Measurements from ENCODE around the gene PTPRK.

The PTPRK gene

GRCh38 chr6:128192972-128193371 lies 327.4 kb downstream of the PTPRK start:
- no peak overlapping the region for H3K4me2 ChIP-seq (ENCODE audit: low read length)
- no peak overlapping the region for H2AFZ ChIP-seq (ENCODE audit: insufficient read depth, low read length, poor library complexity)
- H3K9me3 ChIP-seq (ENCODE audit: insufficient read depth, low read depth, low read length): no peaks in the 10 kb centered on the region
- no peaks in the 10 kb centered on the region for H3K4me1 ChIP-seq (ENCODE audit: control insufficient read depth in 1 of 2, insufficient read depth in 2 of 2, low read length in 2 of 2)
- H3K27ac ChIP-seq (ENCODE audit: low read depth, low read length): no peak overlapping the region
- H2BK120ac ChIP-seq (ENCODE audit: insufficient read depth, low read length, poor library complexity): no peak overlapping the region
- WGBS (ENCODE audit: extremely low coverage, insufficient coverage, insufficient read length): no CpG with 5 or more reads among the region's 3 CpGs
- H3K79me2 ChIP-seq (ENCODE audit: control insufficient read depth, insufficient read depth, low read length, poor library complexity): no peaks in the 10 kb centered on the region
- H4K12ac ChIP-seq (ENCODE audit: low read depth, low read length): no peak overlapping the region
- no peaks in the 10 kb centered on the region for H3K79me1 ChIP-seq (ENCODE audit: low read length)
- H3K4me3 ChIP-seq (ENCODE audit: low read depth, low read length): no peak overlapping the region
- H3K4ac ChIP-seq (ENCODE audit: low read depth, low read length): no peak overlapping the region
- no peak overlapping the region for H2BK12ac ChIP-seq (ENCODE audit: low read length)
- DNase-seq: no peak
- H3K18ac ChIP-seq (ENCODE audit: low read length): no peak overlapping the region
- no peak overlapping the region for H4K91ac ChIP-seq (ENCODE audit: low read depth, low read length)
- no peak overlapping the region for H3K14ac ChIP-seq (ENCODE audit: low read length)
- H3K36me3 ChIP-seq (ENCODE audit: control insufficient read depth in 1 of 2, insufficient read depth in 2 of 2, low read length in 2 of 2): no peaks in the 10 kb centered on the region
- H3K23ac ChIP-seq (ENCODE audit: low read length): no peak overlapping the region
- H3K9ac ChIP-seq (ENCODE audit: low read length): no peak overlapping the region
- no peaks in the 10 kb centered on the region for H3K27me3 ChIP-seq (ENCODE audit: insufficient read depth, low read length)
- no peak overlapping the region for H4K8ac ChIP-seq (ENCODE audit: low read depth, low read length)
- no peak overlapping the region for H2BK5ac ChIP-seq (ENCODE audit: low read depth, low read length, poor library complexity)
- no peak overlapping the region for H2AK5ac ChIP-seq (ENCODE audit: low read length)

DNA sequence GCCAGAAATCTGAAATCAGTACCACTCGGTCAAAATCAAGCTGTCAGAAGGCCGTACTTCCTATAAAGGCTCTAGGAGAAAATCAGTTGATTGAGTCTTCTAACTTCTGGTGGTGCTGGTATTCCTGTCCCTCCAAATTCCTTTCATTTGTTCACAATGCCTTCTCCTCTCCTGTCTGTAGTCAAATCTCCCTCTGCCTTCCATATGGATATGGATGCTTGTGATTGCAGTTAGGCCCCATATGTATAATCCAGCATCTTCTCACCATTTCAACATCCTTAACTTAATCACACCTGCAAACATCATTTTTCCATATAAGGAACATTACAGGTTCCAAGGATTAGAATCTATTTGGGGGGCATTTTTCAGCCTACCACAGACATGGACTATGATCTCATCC lies 331.7 kb downstream of the PTPRK start:
- Histone ChIP-seq H3K27ac (ENCODE audit: low read depth, low read length) (no peak overlapping the region), H3K23ac (ENCODE audit: low read length) (no peak overlapping the region), H3K36me3 (ENCODE audit: control insufficient read depth in 1 of 2, insufficient read depth in 2 of 2, low read length in 2 of 2) (no peaks in the 10 kb centered on the region), H2AK5ac (ENCODE audit: low read length) (no peak overlapping the region), H4K12ac (ENCODE audit: low read depth, low read length) (no peak overlapping the region), H2BK120ac (ENCODE audit: insufficient read depth, low read length, poor library complexity) (no peak overlapping the region), H3K9ac (ENCODE audit: low read length) (no peak overlapping the region), H3K18ac (ENCODE audit: low read length) (no peak overlapping the region), H3K14ac (ENCODE audit: low read length) (no peak overlapping the region), H2BK5ac (ENCODE audit: low read depth, low read length, poor library complexity) (no peak overlapping the region), H4K8ac (ENCODE audit: low read depth, low read length) (no peak overlapping the region), H3K27me3 (ENCODE audit: insufficient read depth, low read length) (no peaks in the 10 kb centered on the region), H3K4me1 (ENCODE audit: control insufficient read depth in 1 of 2, insufficient read depth in 2 of 2, low read length in 2 of 2) (no peaks in the 10 kb centered on the region), H2BK12ac (ENCODE audit: low read length) (no peak overlapping the region), H3K4ac (ENCODE audit: low read depth, low read length) (no peak overlapping the region), H4K91ac (ENCODE audit: low read depth, low read length) (no peak overlapping the region), H2AFZ (ENCODE audit: insufficient read depth, low read length, poor library complexity) (no peak overlapping the region), H3K9me3 (ENCODE audit: insufficient read depth, low read depth, low read length) (no peaks in the 10 kb centered on the region), H3K79me2 (ENCODE audit: control insufficient read depth, insufficient read depth, low read length, poor library complexity) (no peaks in the 10 kb centered on the region), H3K79me1 (ENCODE audit: low read length) (no peaks in the 10 kb centered on the region), H3K4me2 (ENCODE audit: low read length) (no peak overlapping the region), H3K4me3 (ENCODE audit: low read depth, low read length) (no peak overlapping the region)
- WGBS (ENCODE audit: extremely low coverage, insufficient coverage, insufficient read length): no CpG with 5 or more reads among the region's 2 CpGs
- DNase-seq: no peak

DNA sequence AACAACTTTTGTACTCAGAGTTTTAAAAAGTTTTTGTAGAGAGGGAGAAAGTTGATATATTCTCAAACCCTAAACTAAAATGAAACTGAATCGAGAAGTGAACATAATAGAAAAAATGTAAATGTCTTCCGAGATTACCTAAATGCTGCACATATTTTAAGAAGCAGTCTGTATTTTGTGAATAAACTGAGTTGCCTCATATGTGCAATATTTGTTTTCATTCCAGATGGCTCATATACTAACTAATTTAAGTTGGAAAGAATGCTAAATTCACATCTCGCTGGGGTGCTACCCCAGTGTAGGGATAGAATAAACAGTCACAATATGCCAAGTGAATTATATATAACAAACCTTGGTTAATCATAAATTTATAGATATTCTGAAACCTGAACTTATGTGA lies 333.7 kb downstream of the PTPRK start:
- no peaks in the 10 kb centered on the region for H3K9me3 ChIP-seq (ENCODE audit: insufficient read depth, low read depth, low read length)
- H3K4me1 ChIP-seq (ENCODE audit: control insufficient read depth in 1 of 2, insufficient read depth in 2 of 2, low read length in 2 of 2): no peaks in the 10 kb centered on the region
- H3K36me3 ChIP-seq (ENCODE audit: control insufficient read depth in 1 of 2, insufficient read depth in 2 of 2, low read length in 2 of 2): no peaks in the 10 kb centered on the region
- H3K4ac ChIP-seq (ENCODE audit: low read depth, low read length): no peak overlapping the region
- no peak overlapping the region for H3K4me3 ChIP-seq (ENCODE audit: low read depth, low read length)
- no peak overlapping the region for H3K23ac ChIP-seq (ENCODE audit: low read length)
- H2AK5ac ChIP-seq (ENCODE audit: low read length): no peak overlapping the region
- no peak overlapping the region for H3K18ac ChIP-seq (ENCODE audit: low read length)
- peak in 1 of 2 donors; percentile 9 for DNase-seq
- H3K79me1 ChIP-seq (ENCODE audit: low read length): no peaks in the 10 kb centered on the region
- no peak overlapping the region for H3K4me2 ChIP-seq (ENCODE audit: low read length)
- no peak overlapping the region for H2BK5ac ChIP-seq (ENCODE audit: low read depth, low read length, poor library complexity)
- H3K14ac ChIP-seq (ENCODE audit: low read length): no peak overlapping the region
- no peak overlapping the region for H3K9ac ChIP-seq (ENCODE audit: low read length)
- H4K8ac ChIP-seq (ENCODE audit: low read depth, low read length): no peak overlapping the region
- H2BK12ac ChIP-seq (ENCODE audit: low read length): no peak overlapping the region
- no peaks in the 10 kb centered on the region for H3K79me2 ChIP-seq (ENCODE audit: control insufficient read depth, insufficient read depth, low read length, poor library complexity)
- no CpG with 5 or more reads among the region's 3 CpGs for WGBS (ENCODE audit: extremely low coverage, insufficient coverage, insufficient read length)
- H3K27me3 ChIP-seq (ENCODE audit: insufficient read depth, low read length): no peaks in the 10 kb centered on the region
- H4K91ac ChIP-seq (ENCODE audit: low read depth, low read length): no peak overlapping the region
- no peak overlapping the region for H2BK120ac ChIP-seq (ENCODE audit: insufficient read depth, low read length, poor library complexity)
- no peak overlapping the region for H3K27ac ChIP-seq (ENCODE audit: low read depth, low read length)
- no peak overlapping the region for H2AFZ ChIP-seq (ENCODE audit: insufficient read depth, low read length, poor library complexity)
- no peak overlapping the region for H4K12ac ChIP-seq (ENCODE audit: low read depth, low read length)

GRCh38 chr6:128179876-128180438 lies 340.4 kb downstream of the PTPRK start:
- Histone ChIP-seq H4K91ac (ENCODE audit: low read depth, low read length) (no peak overlapping the region), H3K23ac (ENCODE audit: low read length) (no peak overlapping the region), H3K27ac (ENCODE audit: low read depth, low read length) (no peak overlapping the region), H3K4me3 (ENCODE audit: low read depth, low read length) (no peak overlapping the region), H3K9me3 (ENCODE audit: insufficient read depth, low read depth, low read length) (no peaks in the 10 kb centered on the region), H2BK12ac (ENCODE audit: low read length) (no peak overlapping the region), H3K9ac (ENCODE audit: low read length) (no peak overlapping the region), H3K14ac (ENCODE audit: low read length) (no peak overlapping the region), H2AK5ac (ENCODE audit: low read length) (no peak overlapping the region), H3K18ac (ENCODE audit: low read length) (no peak overlapping the region), H3K4me2 (ENCODE audit: low read length) (no peak overlapping the region), H2BK120ac (ENCODE audit: insufficient read depth, low read length, poor library complexity) (no peak overlapping the region), H2AFZ (ENCODE audit: insufficient read depth, low read length, poor library complexity) (no peak overlapping the region), H3K4me1 (ENCODE audit: control insufficient read depth in 1 of 2, insufficient read depth in 2 of 2, low read length in 2 of 2) (no peaks in the 10 kb centered on the region), H3K36me3 (ENCODE audit: control insufficient read depth in 1 of 2, insufficient read depth in 2 of 2, low read length in 2 of 2) (no peaks in the 10 kb centered on the region), H3K79me1 (ENCODE audit: low read length) (no peaks in the 10 kb centered on the region), H3K79me2 (ENCODE audit: control insufficient read depth, insufficient read depth, low read length, poor library complexity) (no peaks in the 10 kb centered on the region), H3K27me3 (ENCODE audit: insufficient read depth, low read length) (no peaks in the 10 kb centered on the region), H4K12ac (ENCODE audit: low read depth, low read length) (no peak overlapping the region), H2BK5ac (ENCODE audit: low read depth, low read length, poor library complexity) (no peak overlapping the region), H3K4ac (ENCODE audit: low read depth, low read length) (no peak overlapping the region), H4K8ac (ENCODE audit: low read depth, low read length) (no peak overlapping the region)
- DNase-seq: no peak
